Liver (tissue), 9 donors: ENCODE measurements around the gene ST7L. TPM values are rescaled to one million over a fixed set of nuclear protein-coding genes. Genes with fewer than 3 reads are reported as not detected.

Source experiments
- DNase-seq: peaks from one replicate; pipeline ENCODE4 v3.0.0-alpha.2; 2017; ENCODE audit warnings: low spot score
- H3K27ac ChIP-seq, 2 donors: one replicate each; pipeline ENCODE4 v1.7.0; 2013; ENCODE audit warnings: inconsistent platforms in 2 of 2, low read length in 2 of 2, control low read depth in 1 of 2, low read depth in 1 of 2, mild to moderate bottlenecking in 1 of 2
- H3K27me3 ChIP-seq, 4 donors: one replicate each; pipeline versions ENCODE4 v1.6.1 to v1.7.0; 2013; ENCODE audit warnings: low read length in 3 of 4, inconsistent platforms in 1 of 4, mild to moderate bottlenecking in 1 of 4, moderate library complexity in 1 of 4; ENCODE audit not compliant: control insufficient read depth in 4 of 4, insufficient read depth in 4 of 4
- H3K36me3 ChIP-seq, 4 donors: one replicate each; pipeline versions ENCODE4 v1.6.1 to v1.7.0; 2013; ENCODE audit warnings: low read length in 3 of 4, mild to moderate bottlenecking in 3 of 4, low read depth in 1 of 4, moderate library complexity in 1 of 4; ENCODE audit not compliant: control insufficient read depth in 4 of 4, insufficient read depth in 3 of 4
- H3K4me1 ChIP-seq, 4 donors: one replicate each; pipeline versions ENCODE4 v1.6.1 to v1.7.0; 2013; ENCODE audit warnings: low read length in 3 of 4, mild to moderate bottlenecking in 3 of 4, moderate library complexity in 1 of 4; ENCODE audit not compliant: control insufficient read depth in 4 of 4, insufficient read depth in 4 of 4
- H3K4me3 ChIP-seq, 3 donors: one replicate each; pipeline versions ENCODE4 v1.6.1 to v1.7.0; 2013; ENCODE audit warnings: low read length in 3 of 3, control low read depth in 1 of 3, low read depth in 1 of 3, mild to moderate bottlenecking in 1 of 3
- H3K9ac ChIP-seq, 2 donors: one replicate each; pipeline ENCODE4 v1.7.0; 2013; ENCODE audit warnings: low read length in 2 of 2, mild to moderate bottlenecking in 2 of 2, moderate library complexity in 2 of 2, control low read depth in 1 of 2, low read depth in 1 of 2
- H3K9me3 ChIP-seq, 4 donors: one replicate each; pipeline versions ENCODE4 v1.6.1 to v1.7.0; 2013; ENCODE audit warnings: low read length in 3 of 4; ENCODE audit not compliant: control insufficient read depth in 4 of 4
- FOXA1 ChIP-seq: IDR thresholded peaks from 2 replicates; pipeline ENCODE4 v1.6.1; 2016; ENCODE audit warnings: antibody characterized with exemption
- HNF4G ChIP-seq: IDR thresholded peaks from 2 replicates; pipeline ENCODE4 v1.6.1; 2016; ENCODE audit warnings: antibody characterized with exemption
- JUND ChIP-seq, 2 donors: IDR thresholded peaks; 2 replicates each; pipeline ENCODE4 v1.6.1; 2016; ENCODE audit warnings: antibody characterized with exemption in 2 of 2
- NR2F2 ChIP-seq: IDR thresholded peaks from 2 replicates; pipeline ENCODE4 v1.6.1; 2016; ENCODE audit warnings: antibody characterized with exemption
- RAD21 ChIP-seq, 2 donors: IDR thresholded peaks; 2 replicates each; pipeline ENCODE4 v1.6.1; 2016; ENCODE audit warnings: antibody characterized with exemption in 2 of 2, mild to moderate bottlenecking in 2 of 2
- WGBS: extraction: QIAGEN DNeasy Blood & Tissue Kit; methylation state at CpG from one replicate; pipeline ENCODE4 v1.1.7; 2013; 5-methylcytosine and 5-hydroxymethylcytosine counted together
- polyA plus RNA-seq, 2 donors: library from polyadenylated mRNA; stranded (reverse) in 1 of 2; unstranded in 1 of 2; fragments of 200-250 nt in 1 of 2; fragments of >200 nt in 1 of 2; fragmentation: Nextera tagmentation in 1 of 2; extraction: Ambion mirVana in 1 of 2; gene quantifications; one replicate each; pipeline versions ENCODE4 v1.2.1 to v1.2.3, GENCODE V29; 2013 to 2015
- total RNA-seq, 2 donors: library from RNA; depleted of rRNA; stranded (reverse); fragments of >200 nt; gene quantifications; one replicate each; pipeline ENCODE4 v1.2.3, GENCODE V29; 2014
- TF ChIP-seq, protein P1 (sequence below): fragments of 150-350 bp; IDR thresholded peaks from 2 replicates; pipeline ENCODE4 v1.5.1; 2017; ENCODE audit warnings: improper control_type of control experiment, low read depth, low read length; ENCODE audit not compliant: missing input control
- TF ChIP-seq, protein P2 (sequence below): IDR thresholded peaks from 2 replicates; pipeline ENCODE4 v1.6.1; 2016; ENCODE audit warnings: antibody characterized with exemption
- TF ChIP-seq, protein P3 (sequence below): IDR thresholded peaks from 2 replicates; pipeline ENCODE4 v1.6.1; 2016; ENCODE audit warnings: antibody characterized with exemption
- TF ChIP-seq, protein P4 (sequence below): IDR thresholded peaks from 2 replicates; pipeline ENCODE4 v1.6.1; 2016; ENCODE audit warnings: antibody characterized with exemption
- TF ChIP-seq, protein P5 (sequence below): IDR thresholded peaks from 2 replicates; pipeline ENCODE4 v1.6.1; 2016; ENCODE audit warnings: antibody characterized with exemption, mild to moderate bottlenecking
- donor health status: healthy.
- donor health status: healthy.
- donor health status: healthy.
- donor health status: healthy.
- donor health status: healthy.

ST7L gene
- total and polyA plus RNA-seq, 4 donors, result 4.9 to 13.6 (median 9.5) TPM

DNA sequence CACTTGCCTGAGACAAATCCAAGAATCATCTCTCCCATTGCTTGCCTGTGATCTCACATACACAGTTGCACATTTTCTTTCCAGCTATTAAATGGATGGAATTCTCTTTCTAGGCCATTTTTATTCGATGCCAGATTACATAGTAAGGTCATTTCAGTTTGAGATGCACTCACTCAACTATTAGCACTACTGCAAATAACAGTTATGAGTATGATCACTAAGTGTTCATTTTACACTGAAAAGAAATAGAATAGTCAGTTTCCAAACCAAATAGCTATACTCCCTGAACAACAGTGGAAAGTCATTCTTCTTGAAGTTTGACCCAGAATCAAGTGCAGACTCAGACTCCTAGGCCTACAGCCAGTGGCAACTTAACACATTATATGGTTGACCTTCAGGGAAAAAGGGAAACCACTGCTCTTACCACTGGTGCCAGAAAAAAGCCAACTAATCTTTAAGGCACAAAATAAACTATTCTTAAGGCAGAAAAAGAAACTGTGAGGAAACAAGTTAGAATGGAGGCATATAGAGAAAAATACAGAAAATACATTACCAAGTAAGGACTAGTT, 78.6 kb downstream of the ST7L start:
- no peak for DNase-seq
- Histone ChIP-seq H3K9ac (no peak overlapping the region), H3K27me3 (no peaks in the 10 kb centered on the region), H3K36me3 (peaks cover 0 to 14% (median 5%) of the 10 kb centered on the region in 4 donors), H3K4me1 (no peaks in the 10 kb centered on the region), H3K4me3 (no peak overlapping the region), H3K27ac (no peak overlapping the region), H3K9me3 (no peaks in the 10 kb centered on the region)
- TF ChIP-seq, protein P1, sequence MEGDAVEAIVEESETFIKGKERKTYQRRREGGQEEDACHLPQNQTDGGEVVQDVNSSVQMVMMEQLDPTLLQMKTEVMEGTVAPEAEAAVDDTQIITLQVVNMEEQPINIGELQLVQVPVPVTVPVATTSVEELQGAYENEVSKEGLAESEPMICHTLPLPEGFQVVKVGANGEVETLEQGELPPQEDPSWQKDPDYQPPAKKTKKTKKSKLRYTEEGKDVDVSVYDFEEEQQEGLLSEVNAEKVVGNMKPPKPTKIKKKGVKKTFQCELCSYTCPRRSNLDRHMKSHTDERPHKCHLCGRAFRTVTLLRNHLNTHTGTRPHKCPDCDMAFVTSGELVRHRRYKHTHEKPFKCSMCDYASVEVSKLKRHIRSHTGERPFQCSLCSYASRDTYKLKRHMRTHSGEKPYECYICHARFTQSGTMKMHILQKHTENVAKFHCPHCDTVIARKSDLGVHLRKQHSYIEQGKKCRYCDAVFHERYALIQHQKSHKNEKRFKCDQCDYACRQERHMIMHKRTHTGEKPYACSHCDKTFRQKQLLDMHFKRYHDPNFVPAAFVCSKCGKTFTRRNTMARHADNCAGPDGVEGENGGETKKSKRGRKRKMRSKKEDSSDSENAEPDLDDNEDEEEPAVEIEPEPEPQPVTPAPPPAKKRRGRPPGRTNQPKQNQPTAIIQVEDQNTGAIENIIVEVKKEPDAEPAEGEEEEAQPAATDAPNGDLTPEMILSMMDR, result no peak
- TF ChIP-seq HNF4G (no peak), JUND (IDR thresholded peaks at IDR 0.05) (no peak)
- WGBS, result 61% methylated on average over 1 of the region's 1 CpG

DNA sequence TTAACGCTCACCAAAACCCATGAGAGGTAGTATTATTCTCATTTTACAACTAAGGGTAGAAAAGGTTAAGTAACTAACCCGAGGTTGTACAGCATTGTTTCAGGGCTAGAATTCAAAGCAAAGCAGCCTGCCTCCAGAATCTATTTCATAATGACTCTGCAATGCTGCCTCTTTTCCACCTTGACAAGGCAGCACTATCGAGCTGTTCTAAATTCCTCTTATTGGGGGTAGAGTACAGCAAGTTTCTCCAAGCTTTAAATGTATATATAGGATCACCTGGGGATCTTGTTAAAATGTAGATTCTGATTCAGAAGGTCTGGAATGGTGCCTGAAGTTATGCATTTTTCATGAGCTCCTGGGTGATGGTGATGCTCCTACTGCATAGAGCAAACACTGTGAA, 80.1 kb downstream of the ST7L start:
- H3K9ac ChIP-seq, result no peak overlapping the region
- no peak for DNase-seq
- TF ChIP-seq NR2F2 (no peak), RAD21 (IDR thresholded peaks at IDR 0.05) (no peak), FOXA1 (no peak), HNF4G (no peak), JUND (IDR thresholded peaks at IDR 0.05) (no peak)
- TF ChIP-seq, protein P1, result no peak
- TF ChIP-seq, protein P2, sequence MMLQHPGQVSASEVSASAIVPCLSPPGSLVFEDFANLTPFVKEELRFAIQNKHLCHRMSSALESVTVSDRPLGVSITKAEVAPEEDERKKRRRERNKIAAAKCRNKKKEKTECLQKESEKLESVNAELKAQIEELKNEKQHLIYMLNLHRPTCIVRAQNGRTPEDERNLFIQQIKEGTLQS, result no peak
- TF ChIP-seq, protein P3, sequence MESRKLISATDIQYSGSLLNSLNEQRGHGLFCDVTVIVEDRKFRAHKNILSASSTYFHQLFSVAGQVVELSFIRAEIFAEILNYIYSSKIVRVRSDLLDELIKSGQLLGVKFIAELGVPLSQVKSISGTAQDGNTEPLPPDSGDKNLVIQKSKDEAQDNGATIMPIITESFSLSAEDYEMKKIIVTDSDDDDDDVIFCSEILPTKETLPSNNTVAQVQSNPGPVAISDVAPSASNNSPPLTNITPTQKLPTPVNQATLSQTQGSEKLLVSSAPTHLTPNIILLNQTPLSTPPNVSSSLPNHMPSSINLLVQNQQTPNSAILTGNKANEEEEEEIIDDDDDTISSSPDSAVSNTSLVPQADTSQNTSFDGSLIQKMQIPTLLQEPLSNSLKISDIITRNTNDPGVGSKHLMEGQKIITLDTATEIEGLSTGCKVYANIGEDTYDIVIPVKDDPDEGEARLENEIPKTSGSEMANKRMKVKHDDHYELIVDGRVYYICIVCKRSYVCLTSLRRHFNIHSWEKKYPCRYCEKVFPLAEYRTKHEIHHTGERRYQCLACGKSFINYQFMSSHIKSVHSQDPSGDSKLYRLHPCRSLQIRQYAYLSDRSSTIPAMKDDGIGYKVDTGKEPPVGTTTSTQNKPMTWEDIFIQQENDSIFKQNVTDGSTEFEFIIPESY, result no peak
- TF ChIP-seq, protein P4, sequence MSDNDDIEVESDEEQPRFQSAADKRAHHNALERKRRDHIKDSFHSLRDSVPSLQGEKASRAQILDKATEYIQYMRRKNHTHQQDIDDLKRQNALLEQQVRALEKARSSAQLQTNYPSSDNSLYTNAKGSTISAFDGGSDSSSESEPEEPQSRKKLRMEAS, result no peak
- TF ChIP-seq, protein P5, sequence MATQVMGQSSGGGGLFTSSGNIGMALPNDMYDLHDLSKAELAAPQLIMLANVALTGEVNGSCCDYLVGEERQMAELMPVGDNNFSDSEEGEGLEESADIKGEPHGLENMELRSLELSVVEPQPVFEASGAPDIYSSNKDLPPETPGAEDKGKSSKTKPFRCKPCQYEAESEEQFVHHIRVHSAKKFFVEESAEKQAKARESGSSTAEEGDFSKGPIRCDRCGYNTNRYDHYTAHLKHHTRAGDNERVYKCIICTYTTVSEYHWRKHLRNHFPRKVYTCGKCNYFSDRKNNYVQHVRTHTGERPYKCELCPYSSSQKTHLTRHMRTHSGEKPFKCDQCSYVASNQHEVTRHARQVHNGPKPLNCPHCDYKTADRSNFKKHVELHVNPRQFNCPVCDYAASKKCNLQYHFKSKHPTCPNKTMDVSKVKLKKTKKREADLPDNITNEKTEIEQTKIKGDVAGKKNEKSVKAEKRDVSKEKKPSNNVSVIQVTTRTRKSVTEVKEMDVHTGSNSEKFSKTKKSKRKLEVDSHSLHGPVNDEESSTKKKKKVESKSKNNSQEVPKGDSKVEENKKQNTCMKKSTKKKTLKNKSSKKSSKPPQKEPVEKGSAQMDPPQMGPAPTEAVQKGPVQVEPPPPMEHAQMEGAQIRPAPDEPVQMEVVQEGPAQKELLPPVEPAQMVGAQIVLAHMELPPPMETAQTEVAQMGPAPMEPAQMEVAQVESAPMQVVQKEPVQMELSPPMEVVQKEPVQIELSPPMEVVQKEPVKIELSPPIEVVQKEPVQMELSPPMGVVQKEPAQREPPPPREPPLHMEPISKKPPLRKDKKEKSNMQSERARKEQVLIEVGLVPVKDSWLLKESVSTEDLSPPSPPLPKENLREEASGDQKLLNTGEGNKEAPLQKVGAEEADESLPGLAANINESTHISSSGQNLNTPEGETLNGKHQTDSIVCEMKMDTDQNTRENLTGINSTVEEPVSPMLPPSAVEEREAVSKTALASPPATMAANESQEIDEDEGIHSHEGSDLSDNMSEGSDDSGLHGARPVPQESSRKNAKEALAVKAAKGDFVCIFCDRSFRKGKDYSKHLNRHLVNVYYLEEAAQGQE, result no peak
- no peak overlapping the region for H3K4me3 ChIP-seq
- WGBS, result 97% methylated on average over 3 of the region's 3 CpGs
- no peaks in the 10 kb centered on the region for H3K27me3 ChIP-seq
- peaks cover 0 to 12% (median 5%) of the 10 kb centered on the region in 4 donors for H3K36me3 ChIP-seq
- no peaks in the 10 kb centered on the region for H3K9me3 ChIP-seq
- H3K4me1 ChIP-seq, result no peaks in the 10 kb centered on the region
- H3K27ac ChIP-seq, result no peak overlapping the region
